ENCODE data around the gene ACOX1.
A peak's percentile ranks its signal among the peaks of the same experiment; 100 is the strongest.

Gene ACOX1

GRCh38 chr17:76000755-76001521 lies 22.0 kb upstream of the ACOX1 start, which contains the start of gene CDK3:
Gene CDK3, plus strand, starts transcription at chr17:76000855. Its CDS starts 571 bp downstream, at chr17:76001426.
- no peak for DNase-seq (ENCODE audit: low spot score)
- H3K36me3 Mint-ChIP-seq (ENCODE audit: low read depth) = peaks cover 11% of the 10 kb centered on the region
- H3K27ac Mint-ChIP-seq = no peak within 1 kb of the TSS
- no peaks in the 10 kb centered on the region for H3K9me3 Mint-ChIP-seq
- H3K4me3 Mint-ChIP-seq = no peak within 1 kb of the TSS
- H3K27me3 Mint-ChIP-seq (ENCODE audit: low read depth) = no peaks in the 10 kb centered on the region
- H3K4me1 Mint-ChIP-seq (ENCODE audit: low read depth) = peaks cover 22% of the 10 kb centered on the region

- DNase-seq (ENCODE audit: low spot score) = peak; percentile 54
- H3K27me3 Mint-ChIP-seq (ENCODE audit: low read depth) = no peaks in the 10 kb centered on the region
- no peaks in the 10 kb centered on the region for H3K9me3 Mint-ChIP-seq
- no peak overlapping the region for H3K4me3 Mint-ChIP-seq
- peaks cover 5% of the 10 kb centered on the region for H3K36me3 Mint-ChIP-seq (ENCODE audit: low read depth)
- no peak overlapping the region for H3K27ac Mint-ChIP-seq
- peaks cover 14% of the 10 kb centered on the region for H3K4me1 Mint-ChIP-seq (ENCODE audit: low read depth)
Observed at GRCh38 chr17:76000016-76000754, 21.2 kb upstream of the ACOX1 start.

GRCh38 chr17:75998327-75998795 lies 19.4 kb upstream of the ACOX1 start:
- H3K4me1 Mint-ChIP-seq (ENCODE audit: low read depth) = peaks cover 14% of the 10 kb centered on the region
- no peak overlapping the region for H3K4me3 Mint-ChIP-seq
- no peaks in the 10 kb centered on the region for H3K9me3 Mint-ChIP-seq
- H3K27me3 Mint-ChIP-seq (ENCODE audit: low read depth) = no peaks in the 10 kb centered on the region
- peaks cover 1% of the 10 kb centered on the region for H3K36me3 Mint-ChIP-seq (ENCODE audit: low read depth)
- no peak overlapping the region for H3K27ac Mint-ChIP-seq
- no peak for DNase-seq (ENCODE audit: low spot score)

- peaks cover 2% of the 10 kb centered on the region for H3K36me3 Mint-ChIP-seq (ENCODE audit: low read depth)
- DNase-seq (ENCODE audit: low spot score) = peak; percentile 42
- H3K27ac Mint-ChIP-seq = peak overlapping the region; percentile 83
- peaks cover 14% of the 10 kb centered on the region for H3K4me1 Mint-ChIP-seq (ENCODE audit: low read depth)
- peak overlapping the region; percentile 75 for H3K4me3 Mint-ChIP-seq
- no peaks in the 10 kb centered on the region for H3K27me3 Mint-ChIP-seq (ENCODE audit: low read depth)
- H3K9me3 Mint-ChIP-seq = no peaks in the 10 kb centered on the region
Observed at GRCh38 chr17:75996665-75997590, 18.0 kb upstream of the ACOX1 start.

GRCh38 chr17:75995385-75995925 lies 16.5 kb upstream of the ACOX1 start:
- Mint-ChIP-seq H3K36me3 (ENCODE audit: low read depth) (peaks cover 5% of the 10 kb centered on the region), H3K9me3 (no peaks in the 10 kb centered on the region), H3K27ac (no peak overlapping the region), H3K4me1 (ENCODE audit: low read depth) (peaks cover 14% of the 10 kb centered on the region), H3K4me3 (no peak overlapping the region), H3K27me3 (ENCODE audit: low read depth) (no peaks in the 10 kb centered on the region)
- no peak for DNase-seq (ENCODE audit: low spot score)

GRCh38 chr17:75994802-75995370 lies 15.9 kb upstream of the ACOX1 start:
- Mint-ChIP-seq H3K27ac (no peak overlapping the region), H3K4me3 (no peak overlapping the region)

GRCh38 chr17:75991396-75991795 lies 12.4 kb upstream of the ACOX1 start:
- Mint-ChIP-seq H3K27me3 (ENCODE audit: low read depth) (no peaks in the 10 kb centered on the region), H3K27ac (no peak overlapping the region), H3K36me3 (ENCODE audit: low read depth) (peaks cover 5% of the 10 kb centered on the region), H3K9me3 (no peaks in the 10 kb centered on the region), H3K4me3 (no peak overlapping the region), H3K4me1 (ENCODE audit: low read depth) (peaks cover under 1% of the 10 kb centered on the region)
- no peak for DNase-seq (ENCODE audit: low spot score)

More at GRCh38 chr17:75994802-75995370, 15.9 kb upstream of the ACOX1 start:
- Mint-ChIP-seq H3K27me3 (ENCODE audit: low read depth) (no peaks in the 10 kb centered on the region), H3K9me3 (no peaks in the 10 kb centered on the region), H3K36me3 (ENCODE audit: low read depth) (peaks cover 5% of the 10 kb centered on the region), H3K4me1 (ENCODE audit: low read depth) (peaks cover 14% of the 10 kb centered on the region)
- no peak for DNase-seq (ENCODE audit: low spot score)

- Mint-ChIP-seq H3K4me1 (ENCODE audit: low read depth) (no peaks in the 10 kb centered on the region), H3K27ac (no peak overlapping the region), H3K36me3 (ENCODE audit: low read depth) (peaks cover 4% of the 10 kb centered on the region), H3K4me3 (no peak overlapping the region), H3K9me3 (no peaks in the 10 kb centered on the region), H3K27me3 (ENCODE audit: low read depth) (no peaks in the 10 kb centered on the region)
- DNase-seq (ENCODE audit: low spot score) = no peak
Observed at GRCh38 chr17:75987041-75987440, 8.1 kb upstream of the ACOX1 start.

- Mint-ChIP-seq H3K27ac (no peak overlapping the region), H3K9me3 (no peaks in the 10 kb centered on the region), H3K27me3 (ENCODE audit: low read depth) (no peaks in the 10 kb centered on the region), H3K36me3 (ENCODE audit: low read depth) (no peaks in the 10 kb centered on the region), H3K4me3 (no peak overlapping the region), H3K4me1 (ENCODE audit: low read depth) (peaks cover 1% of the 10 kb centered on the region)
- DNase-seq (ENCODE audit: low spot score) = no peak
Observed at GRCh38 chr17:75985986-75986385, 7.0 kb upstream of the ACOX1 start.

- Mint-ChIP-seq H3K27ac (no peak overlapping the region), H3K27me3 (ENCODE audit: low read depth) (no peaks in the 10 kb centered on the region), H3K4me3 (no peak overlapping the region), H3K36me3 (ENCODE audit: low read depth) (peaks cover 2% of the 10 kb centered on the region), H3K9me3 (no peaks in the 10 kb centered on the region), H3K4me1 (ENCODE audit: low read depth) (peaks cover 16% of the 10 kb centered on the region)
- DNase-seq (ENCODE audit: low spot score) = no peak
Observed at GRCh38 chr17:75983501-75984181, 4.7 kb upstream of the ACOX1 start.

GRCh38 chr17:75981019-75981615 lies 2.2 kb upstream of the ACOX1 start:
- Mint-ChIP-seq H3K4me1 (ENCODE audit: low read depth) (peaks cover 30% of the 10 kb centered on the region), H3K4me3 (peak overlapping the region; percentile 99), H3K27me3 (ENCODE audit: low read depth) (no peaks in the 10 kb centered on the region), H3K27ac (peak overlapping the region; percentile 99), H3K9me3 (no peaks in the 10 kb centered on the region), H3K36me3 (ENCODE audit: low read depth) (peaks cover 6% of the 10 kb centered on the region)
- no peak for DNase-seq (ENCODE audit: low spot score)

GRCh38 chr17:75980188-75981018 lies 1.4 kb upstream of the ACOX1 start:
- H3K4me1 Mint-ChIP-seq (ENCODE audit: low read depth) = peaks cover 35% of the 10 kb centered on the region
- H3K36me3 Mint-ChIP-seq (ENCODE audit: low read depth) = peaks cover 9% of the 10 kb centered on the region
- peak overlapping the region; percentile 99 for H3K27ac Mint-ChIP-seq
- no peaks in the 10 kb centered on the region for H3K27me3 Mint-ChIP-seq (ENCODE audit: low read depth)
- H3K9me3 Mint-ChIP-seq = no peaks in the 10 kb centered on the region
- peak overlapping the region; percentile 99 for H3K4me3 Mint-ChIP-seq
- DNase-seq (ENCODE audit: low spot score) = no peak
